ENCODE measurements around the gene SLC35D2. TPM values are rescaled to one million over a fixed set of nuclear protein-coding genes. Genes with fewer than 3 reads are reported as not detected.
A peak's percentile ranks its signal among the peaks of the same experiment; 100 is the strongest.
"Not testable (repeated sequence)": the region's sequence is repeated elsewhere in the genome, so short reads cannot be mapped to it uniquely, and the experiment has no call there.

SLC35D2 gene
- total RNA-seq, 1 donor from 2014 or later = 12.3 TPM

DNA sequence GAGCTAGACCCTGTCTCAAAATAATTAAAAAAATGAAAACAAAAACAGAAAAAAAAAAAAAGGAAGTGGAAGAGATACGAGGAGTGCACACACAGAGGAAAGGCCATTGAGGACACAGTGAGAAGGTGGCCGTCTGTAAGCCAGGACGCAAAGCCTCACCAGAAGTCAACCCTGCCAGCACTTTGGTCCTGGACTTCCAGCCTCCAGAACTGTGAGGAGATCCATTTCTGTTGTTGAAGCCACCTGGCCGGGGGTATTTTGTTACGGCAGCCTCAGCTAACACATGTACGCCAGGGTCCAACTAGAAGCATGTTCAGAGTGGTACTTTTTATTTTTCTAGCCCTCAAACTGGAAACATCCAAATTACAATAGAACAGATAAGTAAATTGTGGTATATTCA, 21.8 kb downstream of the SLC35D2 start:
- DNase-seq (ENCODE audit: low spot score) = no peak

DNA sequence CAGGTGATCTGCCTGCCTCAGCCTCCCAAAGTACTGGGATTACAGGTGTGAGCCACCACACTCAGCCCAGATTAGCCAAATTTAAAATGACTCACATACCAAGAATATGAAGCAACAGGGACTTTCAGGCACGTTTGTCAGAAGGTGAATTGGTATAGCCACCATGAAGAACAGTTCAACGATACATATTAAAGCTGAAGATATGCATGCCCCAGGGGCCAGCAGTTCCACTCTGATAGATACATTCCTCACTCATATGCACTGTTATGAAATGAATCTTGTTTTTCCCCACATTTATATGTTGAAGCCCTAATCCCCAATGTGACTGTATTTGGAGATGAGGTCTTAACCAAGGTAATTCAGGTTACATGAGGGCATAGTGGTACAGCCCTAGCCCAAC, 22.5 kb downstream of the SLC35D2 start:
- no peak for DNase-seq (ENCODE audit: low spot score)

DNA sequence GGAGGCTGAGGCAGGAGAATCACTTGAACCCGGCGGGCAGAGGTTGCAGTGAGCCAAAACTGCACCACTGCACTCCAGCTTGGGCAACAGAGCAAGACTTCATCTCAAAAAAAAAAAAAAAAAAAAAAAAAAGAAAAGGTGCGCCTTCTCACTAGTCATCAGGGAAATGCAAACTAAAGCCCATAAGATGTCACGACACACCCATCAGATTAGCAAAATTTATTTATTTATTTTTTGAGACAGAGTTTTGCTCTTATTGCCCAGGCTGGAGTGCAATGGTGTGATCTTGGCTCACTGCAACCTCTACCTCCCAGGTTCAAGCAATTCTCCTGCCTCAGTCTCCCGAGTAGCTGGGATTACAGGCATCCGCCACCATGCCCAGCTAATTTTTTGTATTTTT, 23.0 kb downstream of the SLC35D2 start:
- DNase-seq (ENCODE audit: low spot score) = not testable (repeated sequence)

DNA sequence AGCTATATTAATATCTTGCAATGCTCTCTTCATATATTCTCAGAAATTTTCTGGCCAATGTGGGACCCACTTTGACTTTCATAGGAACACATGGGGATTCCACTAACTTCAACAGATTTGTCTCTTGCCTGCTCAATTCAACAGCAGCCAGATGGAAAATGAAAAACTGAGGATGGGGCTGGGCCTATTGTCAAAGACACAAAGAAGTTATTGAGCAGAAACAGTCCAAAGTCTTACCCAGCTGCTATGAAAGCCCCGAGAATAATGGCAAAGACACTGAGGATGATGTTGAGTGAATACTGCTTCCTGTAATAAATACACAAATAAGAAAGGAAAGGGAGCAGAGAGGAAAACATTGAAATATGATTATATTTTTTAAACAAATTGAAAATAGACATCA, 32.6 kb downstream of the SLC35D2 start:
- DNase-seq (ENCODE audit: low spot score) = no peak

DNA sequence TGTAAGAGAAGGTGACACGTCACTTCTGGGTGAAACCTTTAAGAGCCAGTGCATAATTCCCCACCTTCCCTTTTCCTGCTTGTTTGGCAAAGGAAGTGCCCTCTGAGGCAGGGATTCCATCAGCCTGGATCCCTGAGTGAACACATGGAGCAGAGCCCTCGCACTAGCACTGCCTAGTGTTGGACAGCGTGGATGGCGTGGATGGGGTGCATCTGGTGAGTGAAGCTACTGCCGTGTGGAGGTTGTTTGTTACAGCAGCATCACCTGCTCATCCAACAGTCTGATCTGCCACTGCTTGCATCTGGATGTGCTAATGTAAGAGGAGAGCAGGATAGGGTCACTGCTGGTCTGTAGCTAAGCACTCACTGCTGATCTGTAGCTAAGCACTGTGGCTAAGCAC, 35.2 kb downstream of the SLC35D2 start:
- DNase-seq (ENCODE audit: low spot score) = no peak

DNA sequence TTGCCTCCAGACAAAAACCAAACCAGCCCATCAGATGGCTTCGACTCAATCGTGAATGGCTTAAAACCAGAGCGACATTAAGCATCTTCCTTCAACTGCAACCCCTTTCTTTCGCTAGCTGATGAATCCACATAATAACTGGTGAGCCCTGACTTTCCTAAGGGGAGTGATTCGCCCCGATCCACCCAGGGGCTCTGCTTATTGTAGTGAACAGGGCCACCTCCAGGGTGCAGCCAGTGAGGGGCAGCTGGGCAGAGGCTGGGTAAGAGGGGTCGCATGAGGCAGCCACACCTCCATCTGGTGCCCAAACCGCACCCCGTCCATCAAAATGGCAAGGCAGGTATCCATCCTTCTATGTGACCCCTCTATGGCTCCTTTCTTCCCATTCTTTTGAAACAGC, 38.0 kb downstream of the SLC35D2 start:
- no peak for DNase-seq (ENCODE audit: low spot score)

DNA sequence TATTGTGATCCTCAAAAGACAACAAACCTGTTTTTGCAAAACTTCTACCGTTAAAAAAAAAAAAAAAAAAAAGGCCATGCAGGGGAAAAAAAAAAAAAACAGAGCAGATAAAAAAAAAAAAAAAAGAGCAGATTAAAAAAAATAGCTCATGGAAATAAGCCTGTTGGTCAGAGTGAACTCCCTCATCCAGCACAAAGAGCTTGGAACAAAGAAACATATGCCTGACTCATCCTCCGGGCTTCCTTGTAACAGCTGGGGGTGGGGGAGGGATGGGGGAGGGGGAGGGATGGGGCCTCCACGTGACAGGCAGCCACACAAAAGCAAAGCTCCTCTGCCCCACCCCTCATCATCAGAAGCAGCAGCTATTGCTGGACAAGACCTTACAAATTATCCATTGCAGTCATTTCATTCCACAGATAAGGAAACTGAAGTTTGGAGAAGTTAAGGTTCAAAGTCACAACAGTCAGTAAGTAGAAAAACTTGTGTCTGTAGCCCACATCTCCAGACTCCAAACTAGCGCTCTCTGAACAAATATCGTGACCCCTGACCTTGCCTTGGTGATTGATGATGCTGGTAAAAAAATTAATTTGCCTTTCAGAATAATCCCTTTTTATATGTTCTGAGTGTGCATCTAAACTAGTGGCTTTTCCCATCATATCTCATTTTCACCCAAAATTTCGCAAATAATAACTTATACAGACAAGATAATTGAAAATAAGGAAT, 38.9 kb downstream of the SLC35D2 start:
- peak; percentile 75 for DNase-seq (ENCODE audit: low spot score)

DNA sequence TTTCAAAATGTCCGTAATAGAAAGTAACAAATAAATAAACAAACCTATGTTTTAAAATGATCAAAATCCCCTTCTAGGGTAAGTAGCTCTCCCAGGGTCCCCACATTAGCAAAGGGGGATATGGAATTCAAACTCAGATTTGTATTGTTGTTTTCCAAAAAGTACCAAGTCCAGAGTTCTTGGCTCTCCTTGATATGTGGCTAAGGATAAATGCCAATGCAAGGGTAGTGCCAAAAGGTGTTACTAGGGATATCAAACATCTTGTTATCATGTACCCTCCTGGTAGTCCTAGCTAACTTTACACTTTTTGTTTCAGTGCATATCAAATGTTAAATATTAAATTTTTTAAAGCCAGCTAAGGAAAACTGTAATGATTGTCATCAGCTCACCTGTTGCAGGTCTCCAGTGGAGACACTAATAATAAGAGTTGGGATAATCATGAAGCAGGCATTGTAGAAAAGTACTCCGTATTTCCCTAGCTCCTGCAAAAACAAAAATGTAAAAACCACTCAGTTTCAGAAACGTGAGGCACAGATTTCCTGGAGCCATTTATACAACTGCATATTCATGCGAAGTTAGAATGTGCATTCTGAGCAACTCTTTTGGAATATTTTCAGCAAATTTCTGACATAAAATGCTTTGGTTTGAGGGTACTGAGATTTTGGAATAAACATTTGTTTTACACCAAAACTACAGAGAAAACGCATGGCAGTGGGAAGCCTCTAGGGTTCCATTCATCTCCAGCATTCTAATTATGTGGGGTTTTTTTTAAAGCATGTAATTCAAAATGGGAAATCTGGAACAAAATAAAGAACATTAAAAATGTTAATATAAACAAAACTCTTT, 39.8 kb downstream of the SLC35D2 start:
- DNase-seq (ENCODE audit: low spot score) = no peak

DNA sequence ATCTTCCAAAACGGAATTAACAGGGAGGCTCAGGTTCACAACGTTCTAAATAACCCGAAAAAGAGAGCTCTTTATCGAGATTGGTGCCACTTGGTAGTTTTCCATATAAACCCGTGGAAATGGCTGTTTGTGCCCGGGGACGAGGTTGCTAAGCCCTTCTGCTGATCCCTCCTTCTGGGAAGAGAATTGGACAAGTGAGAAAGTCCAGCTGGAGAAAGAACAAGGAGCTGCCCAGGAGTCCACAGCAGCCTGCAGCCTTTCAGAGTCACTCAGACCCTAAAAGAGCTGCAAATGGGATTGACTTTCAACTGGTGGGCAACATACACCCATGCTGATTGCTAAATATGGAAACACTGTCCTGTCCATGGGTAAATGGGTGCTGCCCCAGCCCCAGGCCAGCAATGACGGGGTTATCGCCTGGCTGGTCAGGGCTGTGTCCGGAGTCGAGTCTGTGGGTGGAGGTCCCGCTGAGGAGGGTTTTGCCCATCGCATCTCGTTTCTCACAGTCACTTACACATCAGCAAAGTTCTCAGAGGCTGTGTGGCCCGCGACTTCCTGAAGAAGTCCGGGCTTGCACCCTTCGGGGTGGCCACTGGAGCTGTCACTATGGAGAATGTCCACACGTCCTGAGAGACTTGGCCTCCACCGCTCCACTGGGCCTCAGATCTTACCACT, 40.8 kb downstream of the SLC35D2 start:
- DNase-seq (ENCODE audit: low spot score) = no peak

DNA sequence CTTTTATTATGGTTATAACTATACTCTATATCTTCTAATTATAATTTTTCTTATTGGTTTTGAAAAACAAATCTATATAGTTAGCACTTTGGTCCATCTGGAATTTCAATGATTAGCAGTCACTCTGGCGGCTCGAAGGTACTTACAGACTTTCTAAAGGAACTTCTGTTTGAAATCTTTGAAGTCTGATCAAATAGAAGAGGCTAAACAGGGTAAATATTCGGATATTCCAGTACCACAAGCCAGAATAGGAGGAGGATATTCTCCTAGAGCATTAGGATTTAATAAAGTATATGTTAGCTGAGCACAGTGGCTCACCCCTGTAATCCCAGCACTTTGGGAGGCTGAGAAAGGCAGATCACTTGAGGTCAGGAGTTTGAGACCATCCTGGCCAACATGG, 42.8 kb downstream of the SLC35D2 start:
- no peak for DNase-seq (ENCODE audit: low spot score)

DNA sequence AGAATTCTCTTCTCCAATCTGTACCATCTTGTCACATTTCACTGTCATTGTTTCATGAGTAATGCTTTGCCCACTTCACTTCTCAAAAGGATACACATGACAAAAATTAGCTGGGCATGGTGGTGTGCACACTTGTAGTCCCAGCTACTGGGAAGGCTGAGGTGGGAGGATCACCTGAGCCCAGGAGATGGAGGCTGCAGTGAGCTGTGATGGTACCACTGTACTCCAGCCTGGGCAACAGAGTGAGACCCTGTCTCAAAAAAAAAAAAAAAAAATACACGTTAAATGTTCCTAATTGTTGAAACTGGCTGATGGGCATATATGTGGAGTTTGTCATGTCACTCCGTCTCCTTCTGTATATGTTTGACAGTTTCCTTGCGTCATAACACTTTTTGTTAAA, 45.2 kb downstream of the SLC35D2 start:
- DNase-seq (ENCODE audit: low spot score) = no peak

DNA sequence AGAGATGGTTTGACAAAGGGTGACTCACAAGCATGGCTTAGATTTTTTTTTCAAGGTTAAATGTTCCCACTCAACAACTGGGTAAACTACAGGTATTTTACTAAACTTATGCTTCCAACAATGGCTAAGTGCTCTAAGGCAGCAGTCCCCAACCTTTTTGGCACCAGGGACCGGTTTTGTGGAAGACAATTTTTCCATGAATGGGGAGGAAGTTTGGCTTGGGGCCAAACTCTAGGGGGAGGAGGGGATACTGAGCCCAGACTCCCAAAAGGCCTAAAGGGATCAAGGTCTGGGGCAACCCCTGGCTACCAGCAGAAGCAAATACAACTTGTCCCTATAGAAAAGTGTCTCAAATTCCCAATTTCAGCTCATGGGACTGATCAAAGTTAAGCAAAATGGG, 49.6 kb downstream of the SLC35D2 start:
- no peak for DNase-seq (ENCODE audit: low spot score)

DNA sequence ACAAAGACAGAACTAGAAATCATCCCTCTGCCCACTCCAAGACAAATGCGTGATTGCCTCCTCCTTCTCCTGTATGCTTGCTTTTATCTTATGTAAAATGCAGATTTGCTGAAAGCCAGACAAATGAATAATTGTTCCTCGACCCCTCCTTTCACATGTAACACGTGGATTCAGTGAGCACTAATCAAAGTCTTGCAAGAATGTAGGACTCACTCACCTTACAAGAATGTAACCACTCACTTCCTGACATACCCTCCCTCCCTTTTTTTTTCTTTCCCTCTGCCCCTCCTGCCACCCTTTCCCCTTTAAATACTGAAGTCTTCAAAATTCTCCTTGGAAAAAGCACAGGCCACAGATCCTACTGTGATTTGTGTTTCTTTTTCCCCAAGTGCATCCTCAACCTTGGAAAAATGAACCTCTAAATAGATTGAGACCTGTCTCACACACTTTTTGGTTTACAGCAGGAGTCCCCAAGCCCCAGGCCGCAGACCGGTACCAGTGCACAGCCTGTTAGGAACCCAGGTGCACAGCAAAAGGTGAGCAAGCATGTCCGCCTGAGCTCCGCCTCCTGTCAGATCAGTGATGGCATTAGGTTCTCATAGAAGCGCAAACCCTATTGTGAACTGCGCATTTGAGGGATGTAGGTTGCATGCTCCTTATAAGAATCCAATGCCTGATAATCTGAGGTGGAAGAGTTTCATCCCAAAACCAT, 52.1 kb downstream of the SLC35D2 start:
- DNase-seq (ENCODE audit: low spot score) = no peak

DNA sequence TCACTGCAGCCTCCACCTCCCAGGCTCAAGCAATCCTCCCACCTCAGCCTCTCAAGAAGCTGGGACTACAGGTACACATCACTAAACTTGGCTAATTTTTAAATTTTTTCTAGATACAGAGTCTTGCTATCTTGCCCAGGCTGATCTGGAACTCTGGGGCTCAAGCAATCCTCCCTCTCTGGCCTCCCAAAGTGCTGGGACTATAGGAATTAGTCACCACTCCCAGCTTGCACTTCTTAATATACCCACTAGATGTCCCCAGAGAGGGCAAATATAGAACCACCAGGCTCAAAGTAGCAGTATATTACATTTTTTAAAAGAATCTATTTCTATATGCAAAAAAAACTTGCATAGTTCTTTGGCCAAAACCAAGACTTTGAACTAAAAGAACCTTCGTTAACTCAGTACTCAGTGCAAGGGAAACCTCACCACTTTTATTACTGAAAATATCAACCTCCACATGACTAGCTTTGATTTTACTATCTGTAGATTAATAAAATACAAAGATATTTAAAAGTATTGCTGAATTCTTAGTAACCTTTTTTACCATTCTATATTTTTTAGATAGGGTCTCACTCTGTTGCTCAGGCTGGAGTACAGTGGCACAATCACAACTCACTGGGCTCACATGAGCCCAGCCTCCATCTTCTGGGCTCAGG, 55.7 kb downstream of the SLC35D2 start:
- DNase-seq (ENCODE audit: low spot score) = peak; percentile 70

DNA sequence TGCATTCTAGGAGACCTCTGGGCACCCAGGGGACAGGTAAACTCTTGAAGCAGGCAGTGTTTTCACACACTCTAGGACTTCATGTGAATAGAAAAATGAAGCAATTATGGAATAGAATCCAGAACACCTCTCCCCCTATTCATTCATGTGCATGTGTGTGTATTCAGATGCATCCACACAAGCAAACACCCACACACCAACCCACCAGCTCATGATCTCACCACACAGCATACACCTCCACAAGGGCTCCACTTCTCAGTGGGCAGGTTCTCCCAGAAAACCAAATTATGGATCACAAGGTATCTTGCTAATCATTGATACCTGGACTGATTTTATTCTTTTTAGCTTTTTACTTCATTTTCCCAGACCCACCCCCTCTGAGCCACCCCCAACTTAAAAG, 60.3 kb downstream of the SLC35D2 start:
- DNase-seq (ENCODE audit: low spot score) = no peak

DNA sequence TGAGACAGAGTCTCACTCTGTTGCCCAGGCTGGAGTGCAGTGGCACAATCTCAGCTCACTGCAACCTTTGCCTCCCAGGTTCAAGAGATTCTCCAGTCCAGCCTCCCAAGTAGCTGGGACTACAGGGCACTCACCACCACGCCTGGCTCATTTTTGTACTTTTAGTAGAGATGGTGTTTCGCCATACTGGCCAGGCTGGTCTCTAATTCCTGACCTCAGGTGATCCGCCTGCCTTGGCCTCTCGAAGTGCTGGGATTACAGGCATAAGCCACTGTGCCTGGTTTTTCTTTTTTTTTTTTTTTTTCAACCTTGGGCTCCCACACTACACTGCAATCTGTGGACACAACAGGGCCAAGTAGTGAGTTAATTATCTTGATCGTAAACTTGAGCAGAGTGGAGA, 60.8 kb downstream of the SLC35D2 start:
- not testable (repeated sequence) for DNase-seq (ENCODE audit: low spot score)

DNA sequence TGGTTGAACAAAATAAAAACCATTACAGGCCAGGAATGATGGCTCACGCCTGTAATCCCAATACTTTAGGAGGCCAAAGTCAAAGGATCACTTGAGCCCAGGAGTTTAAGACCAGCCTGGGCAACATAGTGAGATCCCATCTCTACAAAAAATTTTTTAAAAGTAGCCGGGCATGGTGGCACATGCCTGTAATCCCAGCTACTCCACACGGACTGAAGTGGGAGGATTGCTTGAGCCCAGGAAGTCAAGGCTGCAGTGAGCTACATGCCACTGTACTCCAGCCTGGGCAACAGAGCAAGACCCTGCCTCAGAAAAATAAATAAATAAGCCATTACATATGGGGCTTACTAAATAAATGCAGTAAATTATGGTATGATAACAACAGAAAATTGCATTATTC, 61.3 kb downstream of the SLC35D2 start:
- not testable (repeated sequence) for DNase-seq (ENCODE audit: low spot score)

DNA sequence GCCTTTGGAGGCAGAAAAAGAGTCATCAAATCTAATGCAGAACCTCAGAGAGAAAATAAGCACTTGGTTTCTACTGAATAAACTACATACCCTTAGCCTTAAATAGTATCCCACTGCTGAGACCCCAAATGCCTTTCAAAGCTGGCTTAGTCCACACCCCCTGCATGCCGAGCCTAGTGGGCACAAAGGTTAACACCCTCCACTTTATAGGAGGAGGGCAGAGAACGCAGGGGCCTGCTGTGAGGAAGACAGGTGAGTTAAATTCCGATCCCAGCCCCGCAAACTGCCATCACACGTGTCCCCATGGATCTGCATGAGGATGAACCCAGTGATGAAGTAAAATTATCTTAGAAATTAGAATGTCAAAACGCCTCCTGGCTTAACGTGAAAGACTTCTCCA, 62.0 kb downstream of the SLC35D2 start:
- no peak for DNase-seq (ENCODE audit: low spot score)

DNA sequence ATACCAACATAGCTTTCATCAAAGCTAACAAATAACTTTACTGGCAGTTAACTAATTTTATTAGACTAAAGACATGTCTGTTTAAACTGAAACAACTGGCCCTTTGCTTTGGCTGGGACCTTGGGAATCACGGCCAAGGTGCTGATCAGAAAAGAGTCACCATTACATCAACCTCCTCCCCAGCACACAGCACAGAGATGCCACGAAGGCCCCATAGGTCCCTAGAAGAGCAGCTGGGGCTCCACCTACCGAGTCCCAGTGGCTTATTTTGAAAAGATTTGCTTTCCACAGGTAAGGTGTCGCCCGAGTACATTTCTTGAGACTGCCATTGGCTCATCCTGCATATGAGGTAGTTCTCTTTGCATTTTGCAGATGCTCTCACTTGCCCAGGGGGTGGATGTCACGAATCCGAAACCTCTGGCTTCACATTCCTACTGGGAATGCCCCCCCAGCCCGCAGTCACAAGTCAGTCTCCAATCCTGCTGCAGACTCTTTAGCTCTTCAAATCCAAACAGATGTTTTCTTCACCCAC, 62.7 kb downstream of the SLC35D2 start:
- DNase-seq (ENCODE audit: low spot score) = no peak

DNA sequence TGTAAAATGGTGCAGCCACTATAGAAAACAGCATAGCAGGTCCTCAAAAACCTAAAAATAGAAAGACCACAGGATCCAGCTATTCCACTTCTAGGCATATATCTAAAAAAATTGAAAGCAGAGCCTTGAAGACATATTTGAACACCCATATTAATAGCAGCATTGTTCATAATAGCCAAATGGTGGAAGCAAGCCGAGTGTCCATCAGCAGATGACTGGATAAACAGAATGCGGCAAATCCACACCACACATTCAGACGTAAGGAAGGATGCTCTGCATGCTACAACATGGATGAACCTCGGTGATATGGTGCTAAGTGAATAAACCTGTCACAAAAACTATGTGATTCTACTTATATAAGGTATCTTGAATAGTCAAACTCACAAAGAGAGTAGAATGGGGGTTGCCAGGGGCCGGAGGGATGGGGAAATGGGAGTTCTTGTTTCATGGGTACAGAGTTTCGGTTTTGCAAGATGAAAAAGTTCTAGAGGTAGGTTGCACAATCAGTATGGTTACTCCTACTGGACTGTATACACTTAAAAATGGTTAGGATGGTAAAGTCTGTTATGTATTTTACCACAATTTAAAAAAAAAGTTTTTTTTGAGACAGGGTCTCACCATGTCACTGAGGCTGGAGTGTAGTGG, 64.5 kb downstream of the SLC35D2 start:
- no peak for DNase-seq (ENCODE audit: low spot score)
